GM20000 (cell line): Measurements from ENCODE around the gene NRG2.

Experiments used
- DNase-seq: peaks from one replicate; pipeline ENCODE4 v3.0.0; 2012; ENCODE audit warnings: low spot score
- CTCF ChIP-seq: IDR thresholded peaks from 2 replicates; pipeline ENCODE4 v1.5.1; 2012; ENCODE audit warnings: mild to moderate bottlenecking, control low read depth; ENCODE audit errors: extremely low read depth, missing control alignments

The NRG2 gene

GRCh38 chr5:139810341-139811273 lies 232.5 kb downstream of the NRG2 start:
- DNase-seq, result no peak
- TF ChIP-seq CTCF, result no peak

GRCh38 chr5:139809331-139809810 lies 233.7 kb downstream of the NRG2 start:
- no peak for DNase-seq
- TF ChIP-seq CTCF, result no peak

GRCh38 chr5:139808481-139809330 lies 234.4 kb downstream of the NRG2 start:
- DNase-seq, result peak; percentile 70
- no peak for TF ChIP-seq CTCF

DNA sequence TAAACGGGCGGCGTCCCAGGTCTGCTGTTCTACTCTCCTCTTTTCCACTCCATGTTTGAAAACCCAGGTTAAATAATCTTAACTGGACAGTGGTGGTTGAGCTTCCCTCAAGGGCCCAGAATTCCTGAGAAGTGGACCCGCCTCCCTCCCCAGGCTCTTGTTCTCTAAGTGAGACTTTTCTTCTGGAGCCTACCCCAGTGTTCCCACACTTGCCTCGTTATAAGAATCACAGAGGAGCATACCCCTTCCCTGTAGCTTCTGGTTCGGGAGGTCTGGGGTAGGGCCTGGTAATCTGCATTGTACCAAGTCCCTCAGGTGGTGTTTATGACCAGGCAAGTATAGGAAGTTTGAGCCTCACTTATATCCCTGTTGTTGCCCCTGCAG lies 235.5 kb downstream of the NRG2 start:
- no peak for DNase-seq
- no peak for TF ChIP-seq CTCF

- TF ChIP-seq CTCF, result no peak
Measured at GRCh38 chr5:139806726-139807646, 236.1 kb downstream of the NRG2 start.

DNA sequence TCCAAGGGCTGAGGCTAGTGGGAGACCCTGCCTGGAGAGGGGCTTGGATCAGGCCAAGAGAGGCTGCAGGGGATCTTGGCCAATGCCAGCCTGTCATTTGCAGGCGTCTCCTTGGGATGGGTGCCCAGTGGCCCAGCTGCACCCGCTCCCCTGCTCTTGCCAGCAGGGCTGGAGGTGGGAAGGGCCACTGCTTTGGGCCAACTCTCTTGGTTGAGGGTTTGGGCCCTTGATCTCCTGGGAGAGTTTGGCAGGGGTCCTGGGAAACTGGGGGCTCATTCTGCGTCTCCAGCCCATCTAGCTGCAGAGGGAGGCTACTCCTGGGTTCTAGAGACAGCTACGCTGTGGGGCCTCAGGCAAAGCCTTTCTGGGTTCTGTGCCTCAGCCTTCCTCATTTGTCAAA lies 237.0 kb downstream of the NRG2 start:
- no peak for DNase-seq
- no peak for TF ChIP-seq CTCF

More at GRCh38 chr5:139806726-139807646, 236.1 kb downstream of the NRG2 start:
- DNase-seq, result no peak
